ENCODE results near the gene PBX4.
A peak's percentile ranks its signal among the peaks of the same experiment; 100 is the strongest.

Gene PBX4

GRCh38 chr19:19527674-19528625 lies 90.5 kb downstream of the PBX4 start:
- DNase-seq (ENCODE audit: low read depth in 2 of 2): no peak

GRCh38 chr19:19527371-19527656 lies 91.2 kb downstream of the PBX4 start:
- DNase-seq (ENCODE audit: low read depth in 2 of 2): no peak

GRCh38 chr19:19526581-19527370 lies 91.7 kb downstream of the PBX4 start:
- no peak for DNase-seq (ENCODE audit: low read depth in 2 of 2)

DNA sequence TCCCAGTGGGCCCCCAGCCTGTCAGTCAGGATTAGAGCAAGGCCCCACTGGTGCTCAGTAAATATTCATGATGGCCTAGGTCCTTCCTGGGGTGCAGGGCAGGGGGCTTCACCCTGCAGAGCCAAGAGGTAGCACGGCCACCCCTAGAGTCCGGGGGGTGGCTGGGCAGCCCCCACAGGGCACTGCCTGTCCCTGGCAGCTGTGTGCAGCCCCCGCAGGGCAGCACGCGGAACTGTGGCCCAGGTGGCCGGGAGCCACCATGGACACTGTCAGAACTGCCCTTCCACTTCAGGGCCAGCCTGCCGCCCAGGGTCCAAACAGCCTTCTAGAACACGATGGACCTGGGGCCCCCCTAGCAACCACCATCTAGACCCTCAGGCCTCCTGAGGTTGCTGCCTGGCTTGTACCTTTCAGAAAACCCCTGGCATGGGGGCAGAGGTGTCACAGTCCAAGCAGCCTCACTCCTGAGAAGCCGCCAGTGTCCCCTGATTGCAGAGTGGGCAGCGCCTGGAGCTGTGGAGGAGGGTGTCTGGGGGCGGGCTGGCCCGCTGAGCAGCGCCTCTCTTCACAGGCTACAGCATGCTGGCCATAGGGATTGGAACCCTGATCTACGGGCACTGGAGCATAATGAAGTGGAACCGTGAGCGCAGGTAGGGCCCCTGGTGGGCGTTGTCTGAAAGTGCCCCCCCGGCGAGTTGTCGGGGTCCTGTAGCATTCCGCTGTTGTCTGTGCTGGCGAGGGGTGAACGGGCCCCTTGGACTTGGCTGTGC lies 92.7 kb downstream of the PBX4 start:
- no peak for DNase-seq (ENCODE audit: low read depth in 2 of 2)

- no peak for DNase-seq (ENCODE audit: low read depth in 2 of 2)
These were observed 94.4 kb downstream of the PBX4 start for GRCh38 chr19:19524053-19524452.

DNA sequence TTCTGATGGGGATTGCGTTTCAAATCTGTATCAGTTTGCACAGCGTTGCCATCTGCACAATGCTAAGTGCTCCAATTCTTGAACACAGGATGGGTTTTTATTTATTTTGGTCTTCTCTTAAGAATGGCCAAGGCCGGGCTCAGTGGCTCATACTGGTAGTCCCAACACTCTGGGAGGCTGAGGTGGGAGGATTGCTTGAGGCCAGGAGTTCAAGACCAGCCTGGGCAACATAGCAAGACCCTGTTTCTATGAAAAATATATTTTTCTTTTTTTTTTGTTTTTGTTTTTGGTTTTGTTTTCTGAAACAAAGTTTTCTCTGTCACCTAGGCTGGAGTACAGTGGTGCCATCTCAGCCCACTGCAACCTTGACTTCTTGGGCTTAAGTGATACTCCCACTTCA lies 95.3 kb downstream of the PBX4 start:
- no peak for DNase-seq (ENCODE audit: low read depth in 2 of 2)

GRCh38 chr19:19520989-19521388 lies 97.5 kb downstream of the PBX4 start:
- no peak for DNase-seq (ENCODE audit: low read depth in 2 of 2)

DNA sequence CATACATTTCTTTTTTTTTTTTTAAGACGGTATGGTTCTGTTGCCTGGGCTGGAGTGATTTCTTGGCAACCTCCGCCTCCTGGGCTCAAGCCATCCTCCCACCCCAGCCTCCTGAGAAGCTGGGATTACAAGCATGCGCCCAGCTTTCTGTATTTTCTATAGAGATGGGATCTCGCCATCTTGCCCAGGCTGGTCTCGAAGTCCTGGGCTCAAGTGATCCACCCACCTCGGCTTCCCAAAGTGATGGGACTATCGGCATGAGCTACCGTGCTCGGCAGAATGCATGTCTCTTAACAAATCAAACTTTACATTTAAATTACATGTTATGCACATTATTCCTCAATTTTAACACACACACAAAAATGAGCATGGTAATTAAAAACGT lies 101.3 kb downstream of the PBX4 start:
- DNase-seq (ENCODE audit: low read depth in 2 of 2): no peak

GRCh38 chr19:19515642-19516519 lies 102.6 kb downstream of the PBX4 start, which contains the start of gene NDUFA13:
Gene NDUFA13 (plus strand): TSS chr19:19516225. CDS start chr19:19516239, 14 bp downstream.
- peak; percentile 86 to 88 for DNase-seq (ENCODE audit: low read depth in 2 of 2)

DNA sequence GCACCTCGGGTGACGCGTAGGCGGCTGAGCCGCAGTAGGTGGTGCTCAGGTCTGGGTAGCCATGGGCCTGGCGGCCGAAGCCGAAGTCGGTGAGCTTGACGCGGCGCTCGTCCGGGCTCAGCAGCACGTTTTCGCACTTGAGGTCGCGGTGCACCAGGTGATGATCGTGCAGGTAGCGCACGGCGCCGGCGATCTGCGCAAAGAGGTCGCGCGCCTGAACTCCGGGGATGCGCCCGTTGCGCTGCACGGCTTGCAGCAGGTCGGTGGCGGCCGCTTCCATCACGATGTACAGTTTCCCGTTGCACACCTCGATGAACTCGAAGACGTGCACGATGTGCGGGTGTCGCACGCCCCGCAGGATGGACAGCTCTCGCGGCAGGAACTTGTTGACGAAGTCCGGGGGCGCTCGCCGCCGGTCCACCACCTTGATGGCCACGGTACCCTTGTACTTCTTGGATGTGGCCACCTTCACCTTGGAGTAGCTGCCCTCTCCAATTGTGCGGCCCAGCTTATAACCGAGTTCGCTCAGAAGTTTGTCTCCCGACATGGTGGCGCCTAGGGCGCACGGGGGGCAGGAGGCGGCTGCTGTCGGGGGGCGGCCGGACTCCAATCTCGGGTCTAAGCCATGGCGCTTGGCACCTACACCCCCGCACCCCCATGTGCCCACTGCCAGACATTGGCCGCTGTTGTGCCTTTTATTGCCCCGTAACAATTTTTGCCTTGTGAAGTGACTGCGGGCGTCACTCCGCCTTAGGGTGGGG lies 103.4 kb downstream of the PBX4 start, which contains the start of gene TSSK6:
Gene TSSK6 (minus strand): TSS at position 668 of the 761 bp plus-strand sequence. CDS start 121 bp downstream, at position 547.
- DNase-seq (ENCODE audit: low read depth in 2 of 2): no peak

DNA sequence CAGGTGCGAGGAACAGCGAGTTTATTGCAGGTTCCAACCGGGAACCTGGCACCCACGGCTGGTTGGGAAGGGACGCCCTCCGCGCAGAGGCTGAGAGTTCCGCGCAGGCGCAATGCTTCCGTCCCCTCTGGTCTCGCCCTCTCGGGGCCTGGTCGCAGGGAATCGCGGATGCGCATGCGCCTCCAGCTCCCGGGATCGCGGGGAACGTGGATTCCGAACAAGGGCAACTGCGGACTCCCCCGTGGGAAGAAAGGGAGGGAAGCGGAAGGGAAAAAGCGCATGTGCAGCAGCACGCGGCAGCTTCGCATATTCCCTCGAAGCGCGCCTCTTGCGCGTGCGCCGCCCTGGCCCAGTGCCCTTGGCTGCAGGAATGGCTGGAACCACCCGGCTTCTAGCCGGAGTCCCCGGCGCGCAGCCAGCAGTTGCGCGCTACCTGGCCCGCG lies 104.3 kb downstream of the PBX4 start:
- no peak for DNase-seq (ENCODE audit: low read depth in 2 of 2)

DNA sequence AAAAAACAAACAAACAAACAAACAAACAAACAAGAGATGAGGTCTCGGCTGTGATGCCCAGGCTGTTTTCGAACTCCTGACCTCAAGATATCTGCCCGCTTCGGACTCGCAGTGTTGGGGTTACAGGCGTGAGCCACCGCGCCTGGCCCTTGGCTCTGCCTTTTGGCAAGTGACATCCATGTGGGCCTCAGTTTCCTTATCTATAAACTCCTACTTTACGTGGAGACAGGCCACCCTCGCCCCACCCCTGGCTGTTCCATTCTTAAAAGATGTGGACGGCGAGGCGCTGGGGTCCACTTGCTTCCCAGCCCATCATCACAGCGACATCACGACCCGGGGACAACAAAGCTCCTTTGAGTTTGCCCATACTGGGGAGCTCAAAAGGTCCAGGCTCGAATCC lies 104.8 kb downstream of the PBX4 start:
- DNase-seq (ENCODE audit: low read depth in 2 of 2): no peak
